Kidney epithelial cell (primary cell): ENCODE data around the gene ADARB1. TPM values are rescaled to one million over a fixed set of nuclear protein-coding genes. Genes with fewer than 3 reads are reported as not detected.

ENCODE experiments used
- DNase-seq: peaks from one replicate; pipeline ENCODE4 v3.0.0-alpha.2; 2010; ENCODE audit warnings: low read depth
- H3K27me3 ChIP-seq: 2 replicates; pipeline ENCODE4 v1.6.0; 2011; ENCODE audit warnings: low read length; ENCODE audit not compliant: control insufficient read depth, insufficient read depth
- H3K36me3 ChIP-seq: 2 replicates; pipeline ENCODE4 v1.5.1; 2011; ENCODE audit warnings: low read length; ENCODE audit not compliant: control insufficient read depth, insufficient read depth
- H3K4me3 ChIP-seq: 2 replicates; pipeline ENCODE4 v1.5.1; 2011; ENCODE audit warnings: low read depth, mild to moderate bottlenecking, control low read depth, low read length
- CTCF ChIP-seq: IDR thresholded peaks from 2 replicates; pipeline ENCODE4 v1.5.1; 2011; ENCODE audit warnings: mild to moderate bottlenecking, moderate library complexity, low read length, control low read depth, inconsistent platforms; ENCODE audit not compliant: insufficient read depth, poor library complexity, severe bottlenecking
- total RNA-seq: library from RNA; depleted of rRNA; stranded (reverse); fragments of >200 nt; gene quantifications from 2 replicates; pipeline ENCODE4 v1.2.3, GENCODE V29; 2015

ADARB1 gene
- total RNA-seq, 1 donor from 2014 or later, result 6.9 TPM

- Histone ChIP-seq H3K36me3 (no peaks in the 10 kb centered on the region), H3K4me3 (no peak overlapping the region), H3K27me3 (peaks cover 4% of the 10 kb centered on the region)
- DNase-seq, result no peak
- TF ChIP-seq CTCF, result no peak
Measured at GRCh38 chr21:45041984-45042663, 32.3 kb upstream of the ADARB1 start.

- Histone ChIP-seq H3K4me3 (no peak overlapping the region), H3K27me3 (peaks cover 4% of the 10 kb centered on the region), H3K36me3 (no peaks in the 10 kb centered on the region)
- no peak for DNase-seq
- TF ChIP-seq CTCF, result no peak
Measured at GRCh38 chr21:45042664-45043161, 31.7 kb upstream of the ADARB1 start.

GRCh38 chr21:45043541-45044020, 30.8 kb upstream of the ADARB1 start:
- H3K36me3 ChIP-seq, result no peaks in the 10 kb centered on the region
- no peak for TF ChIP-seq CTCF

GRCh38 chr21:45045481-45045880, 28.9 kb upstream of the ADARB1 start:
- Histone ChIP-seq H3K36me3 (no peaks in the 10 kb centered on the region), H3K27me3 (peaks cover 4% of the 10 kb centered on the region), H3K4me3 (no peak overlapping the region)
- TF ChIP-seq CTCF, result no peak
- DNase-seq, result no peak

More at GRCh38 chr21:45043541-45044020, 30.8 kb upstream of the ADARB1 start:
- no peak for DNase-seq
- peaks cover 4% of the 10 kb centered on the region for H3K27me3 ChIP-seq
- H3K4me3 ChIP-seq, result no peak overlapping the region

GRCh38 chr21:45047257-45047656, 27.1 kb upstream of the ADARB1 start:
- Histone ChIP-seq H3K27me3 (peaks cover 9% of the 10 kb centered on the region), H3K36me3 (no peaks in the 10 kb centered on the region), H3K4me3 (no peak overlapping the region)
- DNase-seq, result no peak
- TF ChIP-seq CTCF, result no peak

- no peaks in the 10 kb centered on the region for H3K36me3 ChIP-seq
- no peak overlapping the region for H3K4me3 ChIP-seq
- TF ChIP-seq CTCF, result no peak
- no peak for DNase-seq
- H3K27me3 ChIP-seq, result peaks cover 8% of the 10 kb centered on the region
Measured at GRCh38 chr21:45048026-45048698, 26.2 kb upstream of the ADARB1 start.
